SK-N-MC (cell line): ENCODE data around the gene SHBG.

ENCODE experiments used
- EZH2 ChIP-seq: fragments of 200-600 bp; sonication (generic); IDR thresholded peaks from one replicate; pipeline ENCODE4 v1.6.1; 2017; ENCODE audit warnings: antibody characterized with exemption
- FOXP2 ChIP-seq: optimal IDR thresholded peaks from 2 replicates; pipeline ENCODE3; 2011; ENCODE audit warnings: mild to moderate bottlenecking, moderate library complexity; ENCODE audit not compliant: insufficient read depth; ENCODE audit errors: extremely low read length, control extremely low read depth

DNA sequence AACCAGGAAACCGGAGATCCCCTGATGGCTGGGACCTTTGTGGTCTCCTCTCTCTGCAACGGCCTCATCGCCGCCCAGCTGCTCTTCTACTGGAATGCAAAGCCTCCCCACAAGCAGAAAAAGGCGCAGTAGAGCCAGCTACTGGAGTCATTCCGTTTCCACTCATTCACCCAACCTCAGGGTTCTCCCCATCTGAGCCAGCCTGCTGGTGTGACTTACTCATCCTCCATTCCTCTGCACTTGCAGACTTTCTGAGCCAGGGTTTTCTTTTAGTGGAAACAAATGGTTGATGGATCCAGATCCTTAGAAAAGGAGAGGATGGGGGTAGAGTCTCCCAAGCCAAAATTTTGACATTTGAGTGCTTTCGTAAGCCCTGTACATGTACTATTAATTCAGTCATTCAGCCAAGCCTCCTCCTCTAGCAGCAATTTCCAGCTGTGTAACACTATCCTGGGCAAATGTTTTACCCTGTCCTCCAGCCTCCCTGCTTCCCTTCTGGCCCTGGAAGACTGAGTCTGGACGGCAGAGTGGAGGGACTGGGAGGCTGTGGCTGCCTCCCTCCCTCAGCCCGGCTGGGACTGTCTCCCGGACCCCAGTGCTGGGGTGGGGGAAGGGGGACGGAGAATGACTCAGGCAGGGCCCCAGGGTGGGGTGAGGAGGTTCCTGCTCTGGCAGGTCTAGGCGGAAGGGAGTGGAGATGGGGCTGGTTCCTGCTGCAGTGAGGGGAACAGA, 42.3 kb upstream of the SHBG start:
- TF ChIP-seq EZH2 (no peak), FOXP2 (no peak)
